ENCODE data around the gene SPINT2. TPM values are rescaled to one million over a fixed set of nuclear protein-coding genes. Genes with fewer than 3 reads are reported as not detected.

SPINT2 gene
- total and polyA plus RNA-seq, 2 donors (not counting 1 experiment from before 2014, with no cell fraction given), result 50.0 to 70.0 TPM

GRCh38 chr19:38308006-38308766 lies 43.8 kb downstream of the SPINT2 start:
- ATAC-seq (ENCODE audit: low read depth) (no peak), DNase-seq (no peak)
- H3K4me2 ChIP-seq (replicated peaks; ENCODE audit: low read depth, low read length, poor library complexity, severe bottlenecking), result no peak overlapping the region
- intact Hi-C loops (cut with micrococcal nuclease), result no loop called here
- no peaks in the 10 kb centered on the region for H3K27me3 ChIP-seq (replicated peaks in 1 of 4; ENCODE audit: control extremely low read depth in 1 of 4, control insufficient read depth in 3 of 4, insufficient read depth in 4 of 4, low read length in 3 of 4)
- no peak for TF ChIP-seq EZH2 (IDR thresholded peaks at IDR 0.05; ENCODE audit: borderline replicate concordance, insufficient read depth, low read depth, low read length, poor library complexity, severe bottlenecking)
- no peak for TF ChIP-seq CTCF (IDR thresholded peaks at IDR 0.05)
- Mint-ChIP-seq H3K27ac (no peak overlapping the region), H3K9me3 (ENCODE audit: insufficient read depth) (no peaks in the 10 kb centered on the region), H3K27me3 (no peaks in the 10 kb centered on the region), H3K4me3 (no peak overlapping the region), H3K4me1 (peaks cover 8% of the 10 kb centered on the region)
- H3K9me3 ChIP-seq (ENCODE audit: control extremely low read depth in 1 of 3, control insufficient read depth in 2 of 3, insufficient read depth in 1 of 3, low read length in 2 of 3), result peaks cover 0 to 6% (median 0%) of the 10 kb centered on the region in 3 donors
- no peaks in the 10 kb centered on the region for H3K79me2 ChIP-seq (ENCODE audit: control insufficient read depth, insufficient read depth, low read length)
- WGBS (ENCODE audit: insufficient coverage), result 97% methylated on average over 11 of the region's 12 CpGs
- H3K27ac ChIP-seq (ENCODE audit: low read length in 2 of 2), result no peak overlapping the region
- peaks cover 0 to 17% of the 10 kb centered on the region in 2 experiments for H3K36me3 ChIP-seq (replicated peaks in 1 of 2; ENCODE audit: control extremely low read depth in 1 of 2, control insufficient read depth in 1 of 2, extremely low read depth in 1 of 2, insufficient read depth in 2 of 2, low read length in 1 of 2)
- no peak overlapping the region for H3K9ac ChIP-seq (ENCODE audit: low read length)
- no peak overlapping the region for H2AFZ ChIP-seq (ENCODE audit: insufficient read depth, low read depth, low read length, poor library complexity, severe bottlenecking)
- ChIA-PET POLR2A (no interaction called here), CTCF (no interaction called here)
- peaks cover 0 to 5% of the 10 kb centered on the region in 2 donors for H3K4me1 ChIP-seq (ENCODE audit: control insufficient read depth in 2 of 2, insufficient read depth in 2 of 2, low read length in 2 of 2)
- no peak overlapping the region for H3K4me3 ChIP-seq (ENCODE audit: control extremely low read depth in 1 of 5, extremely low read depth in 1 of 5, insufficient read depth in 1 of 5, low read depth in 2 of 5, low read length in 4 of 5)
- H4K20me1 ChIP-seq (ENCODE audit: control insufficient read depth, insufficient read depth, low read length, poor library complexity, severe bottlenecking), result no peaks in the 10 kb centered on the region

DNA sequence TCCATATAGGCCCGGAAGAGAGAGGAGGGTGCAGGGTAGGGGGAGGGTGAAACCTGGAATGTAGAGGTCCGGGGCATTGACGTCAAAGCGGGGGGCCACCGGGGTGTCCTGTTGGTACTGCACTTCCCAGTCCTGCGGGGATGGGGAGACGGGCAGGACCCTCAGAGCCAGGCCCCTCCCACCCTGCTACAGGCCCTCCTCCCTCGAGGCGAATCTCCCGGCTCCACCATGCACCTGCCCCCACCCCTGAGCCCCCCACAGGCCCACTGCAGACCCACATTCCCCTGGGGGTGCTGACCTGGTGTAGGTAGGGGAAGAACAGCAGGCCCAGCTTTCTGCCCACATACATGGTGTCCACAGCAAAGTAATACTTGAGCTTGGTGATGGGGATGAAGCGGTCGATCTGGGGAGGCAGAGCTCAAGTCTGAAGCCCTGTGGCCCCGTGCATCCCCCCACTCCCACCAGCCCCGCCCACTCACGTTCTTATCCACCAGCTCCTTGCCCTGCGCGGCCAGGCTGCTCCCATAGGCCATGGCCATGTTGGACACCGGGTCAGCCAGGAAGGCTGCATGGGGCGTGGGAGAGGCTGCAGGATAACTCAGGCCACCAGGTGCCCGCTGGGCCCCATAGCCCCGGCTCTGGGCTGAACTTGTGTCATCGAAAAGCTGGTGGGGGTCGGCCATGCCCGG lies 44.7 kb downstream of the SPINT2 start:
- H3K79me2 ChIP-seq (ENCODE audit: control insufficient read depth, insufficient read depth, low read length), result no peaks in the 10 kb centered on the region
- H4K20me1 ChIP-seq (ENCODE audit: control insufficient read depth, insufficient read depth, low read length, poor library complexity, severe bottlenecking), result no peaks in the 10 kb centered on the region
- no peaks in the 10 kb centered on the region for H3K9me3 ChIP-seq (ENCODE audit: control extremely low read depth in 1 of 3, control insufficient read depth in 2 of 3, insufficient read depth in 1 of 3, low read length in 2 of 3)
- TF ChIP-seq CTCF (IDR thresholded peaks at IDR 0.05) (no peak), EZH2 (IDR thresholded peaks at IDR 0.05; ENCODE audit: borderline replicate concordance, insufficient read depth, low read depth, low read length, poor library complexity, severe bottlenecking) (no peak)
- 95% methylated on average over 17 of the region's 24 CpGs for WGBS (ENCODE audit: insufficient coverage)
- peaks cover 0 to 5% of the 10 kb centered on the region in 2 donors for H3K4me1 ChIP-seq (ENCODE audit: control insufficient read depth in 2 of 2, insufficient read depth in 2 of 2, low read length in 2 of 2)
- H3K4me3 ChIP-seq (ENCODE audit: control extremely low read depth in 1 of 5, extremely low read depth in 1 of 5, insufficient read depth in 1 of 5, low read depth in 2 of 5, low read length in 4 of 5), result no peak overlapping the region
- POLR2A ChIA-PET, result interaction anchor here (0.6 kb wide), 1 partner anchor 577 kb away, joined by 5 read pairs; no protein-coding TSS in a partner anchor
- no peak overlapping the region for H2AFZ ChIP-seq (ENCODE audit: insufficient read depth, low read depth, low read length, poor library complexity, severe bottlenecking)
- H3K27me3 ChIP-seq (replicated peaks in 1 of 4; ENCODE audit: control extremely low read depth in 1 of 4, control insufficient read depth in 3 of 4, insufficient read depth in 4 of 4, low read length in 3 of 4), result no peaks in the 10 kb centered on the region
- DNase-seq (no peak), ATAC-seq (ENCODE audit: low read depth) (no peak)
- Mint-ChIP-seq H3K4me3 (no peak overlapping the region), H3K27me3 (no peaks in the 10 kb centered on the region), H3K9me3 (ENCODE audit: insufficient read depth) (no peaks in the 10 kb centered on the region), H3K4me1 (peaks cover 14% of the 10 kb centered on the region), H3K27ac (no peak overlapping the region)
- no peak overlapping the region for H3K4me2 ChIP-seq (replicated peaks; ENCODE audit: low read depth, low read length, poor library complexity, severe bottlenecking)
- H3K27ac ChIP-seq (ENCODE audit: low read length in 2 of 2), result no peak overlapping the region
- H3K36me3 ChIP-seq (replicated peaks in 1 of 2; ENCODE audit: control extremely low read depth in 1 of 2, control insufficient read depth in 1 of 2, extremely low read depth in 1 of 2, insufficient read depth in 2 of 2, low read length in 1 of 2), result peaks cover 0 to 17% of the 10 kb centered on the region in 2 experiments
- CTCF ChIA-PET, result no interaction called here
- intact Hi-C loops (cut with micrococcal nuclease), result no loop called here
- no peak overlapping the region for H3K9ac ChIP-seq (ENCODE audit: low read length)

All from B cell (primary cell).